SHP77 treated with DMSO at 0.1 percent for 48 hours (cell line): ENCODE results near the gene FLII.

Experiments used
- DNase-seq: peaks from one replicate; lab custom pipeline; 2025; lab: John Stamatoyannopoulos, UW

The FLII gene

GRCh38 chr17:18260332-18261145 is 2.0 kb upstream of the FLII start, which contains the start of gene MIEF2:
MIEF2 (plus strand) TSS chr17:18260662; CDS start chr17:18262721, 2,059 bp downstream.
- peak; percentile 98 for DNase-seq

- no peak for DNase-seq
Measured at GRCh38 chr17:18259621-18260331, 1.2 kb upstream of the FLII start.

GRCh38 chr17:18257982-18258355 is 569 bp downstream of the FLII start:
- DNase-seq, result peak; percentile 84

- DNase-seq, result no peak
Measured at GRCh38 chr17:18257268-18257981, 1.1 kb downstream of the FLII start.

- no peak for DNase-seq
Measured at GRCh38 chr17:18256776-18257175, 1.8 kb downstream of the FLII start.

GRCh38 chr17:18256351-18256750 is 2.2 kb downstream of the FLII start:
- no peak for DNase-seq

GRCh38 chr17:18254888-18255649 is 3.5 kb downstream of the FLII start:
- no peak for DNase-seq

- DNase-seq, result no peak
Measured at GRCh38 chr17:18253947-18254821, 4.4 kb downstream of the FLII start.

GRCh38 chr17:18253187-18253884 is 5.2 kb downstream of the FLII start:
- DNase-seq, result no peak

- DNase-seq, result no peak
Measured at GRCh38 chr17:18252160-18252559, 6.4 kb downstream of the FLII start.

- no peak for DNase-seq
Measured at GRCh38 chr17:18251204-18251603, 7.3 kb downstream of the FLII start.

- DNase-seq, result no peak
Measured at GRCh38 chr17:18250708-18251107, 7.8 kb downstream of the FLII start.

GRCh38 chr17:18250259-18250658 is 8.3 kb downstream of the FLII start:
- no peak for DNase-seq

GRCh38 chr17:18248811-18249210 is 9.7 kb downstream of the FLII start:
- DNase-seq, result no peak

GRCh38 chr17:18248300-18248731 is 10.2 kb downstream of the FLII start:
- DNase-seq, result peak; percentile 38

GRCh38 chr17:18247613-18248001 is 10.9 kb downstream of the FLII start:
- DNase-seq, result no peak

GRCh38 chr17:18246880-18247612 is 11.5 kb downstream of the FLII start:
- no peak for DNase-seq

- no peak for DNase-seq
Measured at GRCh38 chr17:18246109-18246725, 12.3 kb downstream of the FLII start.
